HG03521 (cell line): ENCODE results near the gene ZBTB44.
"Not testable (repeated sequence)": the region's sequence is repeated elsewhere in the genome, so short reads cannot be mapped to it uniquely, and the experiment has no call there.

Source experiments
- ATAC-seq: cut with Tn5 transposase; IDR thresholded peaks from one replicate; pipeline ENCODE4 v1.9.1; 2021; ENCODE audit warnings: mild to moderate bottlenecking, moderate library complexity; ENCODE audit not compliant: unreplicated experiment

Gene ZBTB44, protein sequence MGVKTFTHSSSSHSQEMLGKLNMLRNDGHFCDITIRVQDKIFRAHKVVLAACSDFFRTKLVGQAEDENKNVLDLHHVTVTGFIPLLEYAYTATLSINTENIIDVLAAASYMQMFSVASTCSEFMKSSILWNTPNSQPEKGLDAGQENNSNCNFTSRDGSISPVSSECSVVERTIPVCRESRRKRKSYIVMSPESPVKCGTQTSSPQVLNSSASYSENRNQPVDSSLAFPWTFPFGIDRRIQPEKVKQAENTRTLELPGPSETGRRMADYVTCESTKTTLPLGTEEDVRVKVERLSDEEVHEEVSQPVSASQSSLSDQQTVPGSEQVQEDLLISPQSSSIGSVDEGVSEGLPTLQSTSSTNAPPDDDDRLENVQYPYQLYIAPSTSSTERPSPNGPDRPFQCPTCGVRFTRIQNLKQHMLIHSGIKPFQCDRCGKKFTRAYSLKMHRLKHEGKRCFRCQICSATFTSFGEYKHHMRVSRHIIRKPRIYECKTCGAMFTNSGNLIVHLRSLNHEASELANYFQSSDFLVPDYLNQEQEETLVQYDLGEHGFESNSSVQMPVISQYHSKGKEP

GRCh38 chr11:130314750-130315285 is at the start of gene ZBTB44:
TSS of gene ZBTB44 (minus strand) at chr11:130314917. CDS start at chr11:130261873, 53,044 bp downstream.
- ATAC-seq = peak; percentile 60

- no peak for ATAC-seq
Measured at GRCh38 chr11:130359419-130359818, 44.7 kb upstream of the ZBTB44 start.

GRCh38 chr11:130358398-130358797 is 43.7 kb upstream of the ZBTB44 start:
- ATAC-seq = no peak

- ATAC-seq = no peak
Measured at GRCh38 chr11:130347261-130347660, 32.5 kb upstream of the ZBTB44 start.

DNA sequence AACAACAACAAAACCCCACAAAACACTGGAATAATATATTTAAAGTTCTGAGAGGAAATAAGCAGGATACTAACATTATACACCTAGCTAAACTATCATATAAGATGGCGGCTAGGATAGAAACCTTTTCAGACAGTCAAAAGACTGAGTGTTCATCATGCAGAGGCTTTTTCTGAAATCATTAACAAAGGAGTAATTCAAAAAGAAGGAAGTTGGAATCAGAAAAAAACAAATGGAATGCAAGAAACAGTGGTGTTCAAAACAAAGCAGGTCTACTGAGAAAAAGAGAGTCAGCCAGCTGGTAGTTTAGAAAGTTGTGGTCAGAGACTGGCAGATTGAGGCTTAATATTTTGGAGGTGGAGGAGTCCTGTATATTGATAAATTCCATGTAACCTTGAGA is 30.1 kb upstream of the ZBTB44 start:
- ATAC-seq = no peak

- no peak for ATAC-seq
Measured at GRCh38 chr11:130340671-130341319, 26.1 kb upstream of the ZBTB44 start.

- no peak for ATAC-seq
Measured at GRCh38 chr11:130338667-130339066, 23.9 kb upstream of the ZBTB44 start.

DNA sequence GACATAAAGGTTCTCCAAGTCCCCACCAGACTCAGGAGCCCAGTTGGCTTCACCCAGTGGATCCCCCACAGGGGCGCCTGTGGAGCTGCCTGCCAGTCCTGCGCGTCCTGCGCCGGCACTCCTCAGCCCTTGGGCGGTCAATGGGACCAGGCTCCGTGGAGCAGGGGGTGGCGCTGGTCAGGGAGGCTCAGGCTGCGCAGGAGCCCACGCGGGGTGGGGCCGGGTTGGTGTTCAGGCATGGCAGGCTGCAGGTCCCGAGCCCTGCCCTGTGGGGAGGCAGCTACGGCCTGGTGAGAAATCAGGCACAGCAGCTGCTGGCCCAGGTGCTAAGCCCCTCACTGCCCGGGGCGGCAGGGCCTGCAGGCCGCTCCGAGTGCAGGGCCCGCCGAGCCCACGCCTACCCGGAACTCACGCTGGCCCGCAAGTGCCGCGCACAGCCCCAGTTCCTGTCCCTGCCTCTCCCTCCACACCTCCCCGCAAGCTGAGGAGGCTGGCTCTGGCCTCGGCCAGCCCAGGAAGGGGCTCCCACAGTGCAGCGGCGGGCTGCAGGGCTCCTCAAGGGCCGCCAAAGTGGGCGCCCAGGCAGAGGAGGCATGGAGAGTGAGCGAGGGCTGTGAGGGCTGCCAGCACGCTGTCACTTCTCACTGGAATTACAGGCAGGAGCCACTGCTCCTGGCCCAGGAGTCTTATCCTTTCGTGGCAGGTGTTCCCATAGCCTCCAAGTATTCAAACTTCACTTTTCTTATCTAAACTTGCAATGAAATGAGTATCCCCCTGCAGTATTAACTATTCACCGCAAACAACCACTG is 22.8 kb upstream of the ZBTB44 start:
- no peak for ATAC-seq

GRCh38 chr11:130331397-130331796 is 16.7 kb upstream of the ZBTB44 start:
- not testable (repeated sequence) for ATAC-seq

DNA sequence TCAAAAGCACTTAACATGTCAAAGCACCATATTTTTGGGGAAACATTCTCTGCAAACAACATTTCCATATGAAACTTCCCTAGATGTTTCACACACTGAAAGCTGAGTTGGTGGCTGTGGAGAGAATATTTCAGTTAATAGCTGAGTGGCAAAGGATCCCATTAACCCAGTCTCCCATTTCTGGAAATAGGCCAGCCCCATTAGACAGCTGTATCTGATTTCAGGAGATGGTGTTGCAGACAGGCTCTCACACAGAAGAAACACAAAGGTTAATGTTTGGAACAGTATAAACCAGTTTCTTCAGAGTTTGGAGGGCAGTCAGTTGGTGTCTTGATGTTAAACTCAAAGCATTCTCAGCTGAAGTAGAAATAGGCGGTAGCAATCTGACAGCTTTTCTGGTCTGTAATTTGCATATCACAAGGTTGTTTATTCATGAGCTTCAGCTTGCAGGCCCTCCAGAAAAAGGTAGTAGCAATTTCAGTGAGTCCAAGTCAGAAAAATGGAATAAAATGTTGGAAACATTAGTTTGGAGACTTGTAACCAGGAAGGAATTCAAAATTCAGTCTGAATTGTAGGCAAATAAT is 15.5 kb upstream of the ZBTB44 start:
- ATAC-seq = no peak

DNA sequence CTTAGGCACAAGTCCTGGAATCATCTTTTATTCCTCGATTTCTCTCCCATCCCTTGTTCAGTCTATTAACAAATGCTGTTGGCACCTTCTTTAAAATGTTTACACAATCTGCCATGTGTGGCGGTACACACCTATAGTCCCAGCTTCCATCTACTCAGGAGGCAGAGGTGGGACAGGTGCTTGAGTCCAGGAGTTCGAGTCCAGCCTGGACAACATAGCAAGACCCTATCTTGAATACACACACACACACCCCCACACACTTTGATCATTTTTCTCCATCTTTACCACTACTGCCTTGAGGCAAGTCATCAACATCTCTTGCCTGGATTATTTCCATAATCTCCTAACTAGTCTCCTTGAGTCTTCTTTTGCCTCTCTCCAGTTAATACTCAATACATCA is 13.7 kb upstream of the ZBTB44 start:
- no peak for ATAC-seq

DNA sequence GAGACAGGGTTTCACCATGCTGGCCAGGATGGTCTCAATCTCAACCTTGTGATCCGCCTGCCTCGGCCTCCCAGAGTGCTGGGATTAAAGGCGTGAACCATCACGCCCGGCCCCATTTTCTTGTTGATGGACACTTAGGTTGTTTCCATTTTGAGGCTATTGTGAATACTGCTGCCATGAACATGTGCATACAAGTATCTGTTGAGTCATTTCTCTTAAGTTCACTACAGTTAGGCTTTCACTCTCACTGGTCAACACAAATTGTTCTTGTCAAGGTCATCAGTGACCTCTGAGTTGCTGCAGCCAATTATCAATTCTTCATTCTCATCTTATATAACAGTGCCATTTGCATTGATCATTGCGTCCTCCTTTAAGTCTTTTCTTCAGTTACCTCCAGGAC is 13.0 kb upstream of the ZBTB44 start:
- no peak for ATAC-seq

GRCh38 chr11:130325691-130326090 is 11.0 kb upstream of the ZBTB44 start:
- ATAC-seq = no peak

- ATAC-seq = no peak
Measured at GRCh38 chr11:130323452-130324450, 9.0 kb upstream of the ZBTB44 start.

DNA sequence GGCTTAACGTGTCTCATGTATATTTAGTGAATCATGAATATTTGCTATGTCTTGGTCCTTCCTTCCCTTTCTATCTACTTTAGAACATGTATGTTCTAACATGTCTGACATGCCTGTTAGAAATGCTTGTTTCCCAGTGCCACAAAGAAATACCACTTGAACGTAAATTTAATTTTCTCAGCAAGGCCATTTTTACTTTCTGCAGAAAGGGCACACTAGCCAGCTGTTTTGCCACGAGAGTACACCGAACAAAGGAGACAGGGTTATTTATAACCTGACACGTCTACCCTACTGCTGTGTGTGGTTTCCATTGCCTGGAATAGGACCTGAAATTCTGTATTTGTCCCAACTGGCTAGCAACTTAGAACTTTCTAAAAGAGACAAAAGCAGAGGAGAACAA is 7.4 kb upstream of the ZBTB44 start:
- ATAC-seq = no peak

DNA sequence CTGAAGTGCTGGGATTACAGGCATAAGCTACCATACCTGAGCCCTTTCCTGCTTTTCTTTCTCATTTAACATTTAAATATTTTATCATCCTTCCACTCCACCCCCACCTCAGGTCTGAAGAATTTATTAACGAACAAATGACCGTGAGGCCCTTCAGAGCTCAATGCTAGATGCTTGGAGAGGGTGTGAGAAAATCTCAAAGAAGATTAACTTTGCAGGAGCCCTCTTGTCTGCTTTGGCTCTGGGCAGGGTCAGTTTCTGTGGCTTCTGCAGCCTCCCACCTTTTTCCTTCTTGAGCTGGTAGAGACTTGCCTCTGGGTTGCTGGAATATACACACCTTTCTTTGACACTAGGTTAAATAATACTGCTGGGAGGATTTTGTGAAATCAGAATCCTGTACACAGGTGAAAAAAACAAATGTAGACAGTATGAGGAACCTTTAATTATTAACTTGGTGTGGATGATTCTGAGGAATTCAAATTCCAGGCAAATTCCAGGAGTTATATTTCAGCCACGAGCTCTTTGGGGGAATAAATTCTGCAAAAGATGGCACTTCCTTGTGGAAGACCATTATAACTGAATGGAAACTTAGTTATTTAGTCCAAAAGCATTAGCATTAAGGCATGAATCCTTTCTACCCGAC is 3.4 kb upstream of the ZBTB44 start:
- no peak for ATAC-seq

- peak; percentile 18 for ATAC-seq
Measured at GRCh38 chr11:130315354-130315970, 745 bp upstream of the ZBTB44 start.

DNA sequence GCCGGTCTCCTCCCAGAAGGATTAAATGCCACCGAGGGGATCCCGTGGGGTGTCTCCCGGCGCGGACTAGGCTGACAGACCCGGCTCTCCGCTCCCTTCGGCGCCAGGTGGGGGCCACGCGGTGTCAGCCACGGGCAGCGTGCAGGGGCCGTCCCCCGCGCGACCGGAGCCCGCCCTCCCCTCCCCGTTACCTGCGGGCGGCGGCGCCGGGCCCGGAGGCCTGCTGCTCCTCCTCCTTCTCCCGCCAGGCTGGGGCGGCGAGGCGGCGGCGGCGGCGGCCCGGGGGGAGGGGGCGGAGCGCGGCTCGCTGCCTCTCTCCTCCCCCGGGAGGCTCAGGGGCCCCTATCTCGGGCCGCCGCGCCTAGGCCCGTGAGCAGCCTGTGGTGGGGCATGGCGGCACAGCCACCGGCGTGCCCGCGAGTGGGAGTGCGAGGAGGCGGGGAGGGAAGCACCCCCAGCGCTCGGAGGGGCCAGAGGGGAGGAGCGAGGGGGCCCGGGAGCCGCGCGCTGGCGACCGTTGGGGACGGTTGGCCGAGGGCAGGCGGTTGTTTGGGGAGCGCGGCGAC is 450 bp downstream of the ZBTB44 start:
- peak; percentile 41 for ATAC-seq
